SK-N-MC (cell line): ENCODE data around the gene LHFPL5.

ENCODE experiments used
- EZH2 ChIP-seq: fragments of 200-600 bp; sonication (generic); IDR thresholded peaks from one replicate; pipeline ENCODE4 v1.6.1; 2017; ENCODE audit warnings: antibody characterized with exemption
- FOXP2 ChIP-seq: optimal IDR thresholded peaks from 2 replicates; pipeline ENCODE3; 2011; ENCODE audit warnings: mild to moderate bottlenecking, moderate library complexity; ENCODE audit not compliant: insufficient read depth; ENCODE audit errors: extremely low read length, control extremely low read depth
- POLR2AphosphoS5 ChIP-seq: IDR thresholded peaks from 2 replicates; pipeline ENCODE4 v1.6.1; 2012; ENCODE audit warnings: mild to moderate bottlenecking, low read depth, low read length, borderline replicate concordance

- TF ChIP-seq POLR2AphosphoS5 = no peak
- TF ChIP-seq FOXP2 = no peak
- no peak for TF ChIP-seq EZH2
Observed at GRCh38 chr6:35759426-35759825, 45.7 kb upstream of the LHFPL5 start.
